GM12873 (cell line): ENCODE results near the gene AP1G2.

ENCODE experiments used
- TF ChIP-seq, protein P1 (sequence below): IDR thresholded peaks from 2 replicates; pipeline ENCODE4 v1.5.1; 2012; ENCODE audit warnings: low read depth, mild to moderate bottlenecking, moderate library complexity, low read length, control low read depth; ENCODE audit not compliant: insufficient read depth; ENCODE audit errors: missing control alignments

The AP1G2 gene

DNA sequence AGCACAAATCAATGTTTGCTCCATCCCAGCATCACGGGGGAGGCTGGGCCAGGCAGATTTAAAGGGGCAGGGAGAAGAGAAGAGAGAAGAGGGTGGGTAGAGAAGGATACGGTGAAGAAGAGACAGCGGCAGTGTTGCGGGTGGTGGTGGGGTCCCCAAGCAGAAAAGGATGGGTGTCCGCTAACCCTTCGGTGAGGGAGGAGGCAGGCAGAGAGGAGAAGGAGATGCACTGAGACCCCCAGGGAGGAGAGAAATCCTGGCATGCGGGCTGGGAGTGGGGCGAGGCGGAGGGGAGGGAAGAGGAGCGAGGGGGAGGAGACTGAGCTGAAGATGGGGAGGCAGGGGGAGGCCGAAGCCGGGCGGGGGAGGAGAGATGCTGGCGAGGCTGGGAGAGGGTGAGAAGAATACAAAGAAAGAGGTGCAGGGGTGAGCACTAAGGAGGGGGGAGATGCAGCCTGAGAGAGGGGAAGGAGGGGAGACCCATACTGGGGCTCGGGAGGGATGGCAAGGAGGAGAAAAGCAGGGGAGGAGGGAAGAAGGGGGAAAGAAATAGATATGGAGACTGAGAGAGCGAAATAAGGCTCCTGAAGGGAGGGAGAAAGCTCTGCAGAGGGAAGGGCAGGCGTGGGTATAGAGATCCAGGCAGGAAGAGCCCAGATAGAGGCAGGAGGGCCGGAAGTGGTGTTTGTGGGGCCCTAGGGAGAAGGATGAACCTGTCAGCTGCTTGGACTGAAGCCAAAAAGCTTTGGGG, 11.1 kb upstream of the AP1G2 start, which contains the start of gene JPH4:
Gene JPH4, minus strand, starts transcription at position 231 of the 751 bp plus-strand sequence. CDS start 1,337 bp downstream, outside the sequence.
- TF ChIP-seq, protein P1, sequence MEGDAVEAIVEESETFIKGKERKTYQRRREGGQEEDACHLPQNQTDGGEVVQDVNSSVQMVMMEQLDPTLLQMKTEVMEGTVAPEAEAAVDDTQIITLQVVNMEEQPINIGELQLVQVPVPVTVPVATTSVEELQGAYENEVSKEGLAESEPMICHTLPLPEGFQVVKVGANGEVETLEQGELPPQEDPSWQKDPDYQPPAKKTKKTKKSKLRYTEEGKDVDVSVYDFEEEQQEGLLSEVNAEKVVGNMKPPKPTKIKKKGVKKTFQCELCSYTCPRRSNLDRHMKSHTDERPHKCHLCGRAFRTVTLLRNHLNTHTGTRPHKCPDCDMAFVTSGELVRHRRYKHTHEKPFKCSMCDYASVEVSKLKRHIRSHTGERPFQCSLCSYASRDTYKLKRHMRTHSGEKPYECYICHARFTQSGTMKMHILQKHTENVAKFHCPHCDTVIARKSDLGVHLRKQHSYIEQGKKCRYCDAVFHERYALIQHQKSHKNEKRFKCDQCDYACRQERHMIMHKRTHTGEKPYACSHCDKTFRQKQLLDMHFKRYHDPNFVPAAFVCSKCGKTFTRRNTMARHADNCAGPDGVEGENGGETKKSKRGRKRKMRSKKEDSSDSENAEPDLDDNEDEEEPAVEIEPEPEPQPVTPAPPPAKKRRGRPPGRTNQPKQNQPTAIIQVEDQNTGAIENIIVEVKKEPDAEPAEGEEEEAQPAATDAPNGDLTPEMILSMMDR = no peak

DNA sequence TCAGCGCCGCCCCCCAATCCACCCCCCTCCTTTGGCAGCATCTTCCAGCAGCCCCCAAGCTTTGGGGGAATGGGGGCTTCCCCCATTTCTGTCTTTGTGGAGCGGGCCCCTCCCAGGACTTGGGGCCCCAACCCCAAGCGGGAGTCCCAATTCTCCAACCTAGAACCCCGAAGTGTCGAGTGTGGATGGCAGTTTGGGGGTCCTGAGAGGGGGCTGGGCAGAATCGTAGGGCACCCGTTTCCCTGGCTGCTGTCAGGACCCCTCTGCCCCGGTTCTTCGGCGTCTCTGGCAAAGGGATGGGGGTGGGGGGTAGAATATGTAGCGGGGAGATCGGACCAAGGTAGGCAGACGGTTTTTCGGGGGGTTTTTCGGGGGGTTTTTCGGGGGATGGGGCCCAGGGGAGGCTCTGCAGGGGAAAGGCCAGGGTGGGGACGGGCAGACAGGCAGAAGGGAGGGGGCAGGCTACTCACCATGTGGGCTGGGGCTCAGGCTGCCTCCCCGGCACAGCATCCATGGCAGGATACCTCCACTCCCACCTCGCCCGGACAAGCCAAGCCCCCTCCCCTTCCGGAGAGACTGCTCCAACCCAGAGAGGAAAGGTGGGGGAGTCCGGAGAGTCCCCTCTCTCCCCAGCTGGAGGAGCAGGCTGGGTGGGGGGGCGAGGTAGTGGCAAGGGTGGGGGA, 10.3 kb upstream of the AP1G2 start:
- TF ChIP-seq, protein P1 = no peak

DNA sequence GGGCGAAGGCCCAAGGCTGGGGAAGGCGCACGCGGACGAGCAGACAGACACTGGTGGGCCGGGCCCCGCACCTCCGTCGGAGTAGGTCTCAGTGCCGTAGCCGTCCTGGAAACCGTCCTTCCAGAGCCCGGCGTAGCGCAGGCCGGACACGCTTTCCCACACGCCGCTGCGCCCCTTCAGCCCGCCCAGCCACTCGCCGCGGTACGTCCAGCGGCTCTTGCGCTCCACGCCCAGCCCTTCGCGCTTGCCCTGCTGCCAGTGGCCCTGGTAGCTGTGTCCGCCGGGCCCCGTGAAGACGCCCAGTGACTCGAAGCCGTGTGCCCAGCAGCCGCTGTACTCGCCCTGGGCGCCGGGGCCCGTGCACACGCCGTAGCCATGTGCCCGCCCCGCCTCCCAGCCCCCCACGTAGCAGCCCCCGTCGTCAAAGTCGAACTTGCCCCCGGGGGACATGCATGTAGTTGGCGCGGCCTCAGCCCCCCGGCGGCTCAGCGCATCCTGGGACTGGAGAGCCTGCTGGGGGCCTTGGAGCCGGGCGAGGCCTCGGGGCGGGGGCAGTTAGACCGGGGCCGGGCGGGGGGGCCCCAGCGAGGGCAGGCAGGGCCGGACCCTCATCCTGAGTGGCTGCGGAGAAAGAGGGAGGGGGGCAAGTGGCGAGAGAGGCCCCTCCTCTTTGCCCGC, 9.6 kb upstream of the AP1G2 start:
- TF ChIP-seq, protein P1 = no peak

DNA sequence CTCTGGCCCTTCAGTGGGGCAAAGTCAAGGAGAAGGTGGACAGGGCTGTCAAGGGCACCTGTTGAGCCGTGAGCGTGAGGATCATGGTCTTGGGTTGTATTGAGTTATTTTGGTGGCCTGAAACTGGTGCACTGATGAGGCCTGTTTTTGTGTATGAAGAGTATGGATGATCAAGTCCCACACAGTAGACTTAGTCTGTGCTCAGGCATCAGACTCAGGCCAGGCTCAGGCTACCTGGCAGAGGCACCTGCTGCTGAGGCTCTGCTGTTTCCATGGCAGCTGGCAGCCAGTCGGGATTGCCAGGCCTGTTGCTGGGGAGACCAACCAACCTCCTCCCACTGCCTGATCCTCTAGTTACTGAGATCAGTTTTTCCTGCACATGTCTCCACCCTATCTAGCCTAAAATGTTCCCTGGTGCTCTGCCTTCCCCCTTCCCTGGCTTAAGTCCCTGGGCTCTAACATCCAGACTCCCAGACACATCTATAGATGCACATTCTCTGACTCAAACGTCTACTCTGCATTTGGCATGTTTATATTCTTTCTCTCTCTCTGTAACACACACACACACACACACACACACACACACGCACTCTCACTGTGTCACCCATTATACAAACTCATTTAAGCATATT, 5.9 kb upstream of the AP1G2 start:
- TF ChIP-seq, protein P1 = no peak

DNA sequence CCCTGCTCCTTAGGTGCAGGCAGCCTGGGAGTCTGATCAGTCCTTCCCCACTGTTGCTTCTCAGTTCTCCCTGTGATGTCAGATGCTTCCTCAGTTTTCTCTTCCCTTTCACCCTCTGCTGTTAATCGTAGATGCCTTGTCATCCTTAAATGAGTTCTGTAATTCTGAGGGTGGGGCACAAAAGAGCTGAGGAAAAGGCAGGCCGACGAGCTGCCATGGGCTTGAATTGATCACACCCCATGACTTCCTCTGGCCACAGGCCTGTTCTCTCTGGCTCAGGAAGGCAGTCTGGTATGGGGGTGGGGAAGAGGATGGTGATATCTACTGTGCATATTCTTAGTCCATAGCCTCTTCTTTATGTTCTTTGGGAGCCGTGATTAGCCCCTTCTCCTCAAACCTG, 5.2 kb upstream of the AP1G2 start:
- TF ChIP-seq, protein P1 = no peak

DNA sequence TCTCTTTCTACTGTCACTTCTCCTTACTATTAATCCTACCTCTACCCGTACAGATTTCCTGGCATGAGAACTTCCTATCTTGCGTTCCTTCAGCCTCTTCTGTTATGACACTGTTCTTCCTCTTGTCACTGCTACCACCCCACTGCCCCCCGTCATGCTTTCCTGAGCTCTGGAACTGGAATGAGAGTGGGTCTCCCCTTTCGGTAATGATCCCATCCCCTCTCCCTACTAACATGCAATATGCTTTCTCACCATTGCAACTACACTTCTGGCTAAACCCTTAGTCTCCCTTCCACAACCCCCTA, 4.9 kb upstream of the AP1G2 start:
- TF ChIP-seq, protein P1 = no peak
